GM18526 (cell line): ENCODE results near the gene OLFM4.

Source experiments
- POLR2A ChIP-seq: IDR thresholded peaks from 3 replicates; pipeline ENCODE4 v1.6.1; 2011; ENCODE audit not compliant: insufficient read length; ENCODE audit errors: extremely low read depth

Gene OLFM4

DNA sequence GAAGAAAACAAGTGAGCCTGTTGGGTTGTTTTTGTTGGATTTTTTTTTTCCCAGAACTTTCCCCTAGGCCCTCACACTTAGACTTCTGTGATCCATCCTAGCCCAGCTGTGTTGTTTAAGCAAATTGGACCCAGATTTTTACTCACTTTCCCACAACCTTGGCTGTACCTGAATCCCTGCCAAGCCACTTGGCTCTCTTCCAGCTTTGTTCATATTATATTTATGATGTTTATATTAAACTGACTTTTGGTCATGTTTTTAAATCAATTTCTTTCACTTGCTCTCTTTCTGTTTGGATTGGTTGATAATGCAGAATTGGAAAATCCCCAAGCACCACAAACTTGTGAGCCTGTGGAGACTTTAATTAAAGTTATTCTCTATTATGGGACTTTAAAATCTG lies 16.6 kb downstream of the OLFM4 start:
- no peak for TF ChIP-seq POLR2A

DNA sequence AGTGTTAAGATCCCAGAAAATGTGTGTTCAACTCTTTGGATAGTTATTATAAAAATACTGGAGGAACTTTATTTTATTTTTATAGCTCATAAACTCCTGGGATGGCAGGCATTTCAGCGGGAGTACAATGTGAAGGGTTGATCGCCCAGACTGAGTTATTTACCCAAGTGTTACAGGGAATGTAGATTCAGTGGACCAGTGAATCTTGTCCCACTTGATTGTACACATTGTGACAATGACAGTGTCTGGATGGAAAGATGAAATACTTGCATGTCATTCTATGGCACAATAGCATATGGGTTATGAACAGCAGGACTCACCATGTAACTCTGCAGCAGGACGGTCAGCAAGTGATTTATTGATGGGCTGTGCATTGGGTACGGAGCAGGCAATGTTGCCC lies 20.3 kb downstream of the OLFM4 start:
- no peak for TF ChIP-seq POLR2A

DNA sequence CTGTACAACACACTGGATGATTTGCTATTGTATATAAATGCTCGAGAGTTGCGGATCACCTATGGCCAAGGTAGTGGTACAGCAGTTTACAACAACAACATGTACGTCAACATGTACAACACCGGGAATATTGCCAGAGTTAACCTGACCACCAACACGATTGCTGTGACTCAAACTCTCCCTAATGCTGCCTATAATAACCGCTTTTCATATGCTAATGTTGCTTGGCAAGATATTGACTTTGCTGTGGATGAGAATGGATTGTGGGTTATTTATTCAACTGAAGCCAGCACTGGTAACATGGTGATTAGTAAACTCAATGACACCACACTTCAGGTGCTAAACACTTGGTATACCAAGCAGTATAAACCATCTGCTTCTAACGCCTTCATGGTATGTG lies 21.5 kb downstream of the OLFM4 start:
- no peak for TF ChIP-seq POLR2A

DNA sequence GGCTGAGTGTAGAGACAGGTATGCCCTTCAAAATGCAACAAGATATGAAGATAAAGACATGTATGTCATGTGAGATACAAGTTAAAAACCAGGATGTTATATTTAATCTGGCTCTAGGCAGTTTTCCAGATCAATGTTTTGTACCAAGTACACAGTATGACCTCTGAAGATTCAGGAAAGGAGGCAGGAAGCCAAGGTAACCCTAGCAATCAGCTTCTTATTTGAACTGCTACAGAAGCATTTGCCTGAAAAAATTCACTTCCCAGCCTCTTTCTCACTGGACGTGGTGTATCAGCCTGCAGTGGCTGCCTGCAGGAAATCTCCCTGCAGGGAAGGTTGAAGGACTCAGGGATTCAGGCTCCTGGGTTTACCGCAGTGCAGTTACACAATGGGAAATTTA lies 24.1 kb downstream of the OLFM4 start:
- TF ChIP-seq POLR2A, result no peak

DNA sequence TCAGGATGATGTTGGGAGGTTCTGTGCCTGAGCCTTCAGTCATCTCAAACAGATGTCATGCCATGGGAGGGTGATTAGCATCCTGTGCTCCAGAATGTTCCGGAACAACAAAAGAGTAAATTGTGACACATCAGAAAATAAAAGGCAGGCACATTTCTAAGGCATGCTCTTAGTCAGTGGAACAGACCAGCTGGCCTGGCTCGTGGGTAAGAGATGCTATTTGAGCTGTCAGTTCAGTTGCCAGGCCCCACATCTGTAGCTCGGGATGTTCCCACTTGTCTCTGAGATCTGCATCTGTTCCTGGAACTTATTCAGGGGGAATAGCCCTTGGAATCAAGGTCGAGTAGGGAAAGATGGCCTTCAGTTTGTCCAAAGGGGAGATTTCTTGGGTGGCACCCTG lies 26.0 kb downstream of the OLFM4 start:
- TF ChIP-seq POLR2A, result no peak

DNA sequence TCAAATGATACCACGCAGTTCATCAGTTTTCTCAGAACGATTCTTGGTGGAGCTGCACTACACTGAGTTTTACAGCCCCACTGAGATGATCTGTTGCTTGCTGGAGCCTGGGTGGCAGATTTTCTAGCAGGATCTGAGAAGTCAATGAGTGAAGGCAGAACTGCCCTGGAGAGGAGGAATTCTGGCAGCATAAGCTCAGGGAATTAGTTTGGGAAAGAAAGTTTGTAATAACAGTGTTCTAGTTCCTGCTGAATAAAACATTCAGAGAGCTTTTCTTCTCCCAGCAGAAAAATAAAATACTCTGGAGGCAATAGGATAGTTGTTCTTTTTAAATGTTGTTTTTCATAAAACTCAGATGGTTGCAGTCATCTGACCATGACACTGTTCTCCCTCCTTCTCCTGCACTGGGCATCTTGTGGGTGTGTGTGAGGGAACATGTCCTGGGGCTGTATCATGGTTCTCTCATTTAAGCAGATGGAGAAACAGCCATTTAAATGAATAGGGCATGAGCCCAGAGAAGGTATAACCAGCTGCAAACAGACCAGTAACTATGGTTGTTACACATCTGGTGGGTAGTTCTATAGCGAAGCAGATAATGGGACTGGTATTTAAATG lies 29.6 kb downstream of the OLFM4 start:
- no peak for TF ChIP-seq POLR2A

DNA sequence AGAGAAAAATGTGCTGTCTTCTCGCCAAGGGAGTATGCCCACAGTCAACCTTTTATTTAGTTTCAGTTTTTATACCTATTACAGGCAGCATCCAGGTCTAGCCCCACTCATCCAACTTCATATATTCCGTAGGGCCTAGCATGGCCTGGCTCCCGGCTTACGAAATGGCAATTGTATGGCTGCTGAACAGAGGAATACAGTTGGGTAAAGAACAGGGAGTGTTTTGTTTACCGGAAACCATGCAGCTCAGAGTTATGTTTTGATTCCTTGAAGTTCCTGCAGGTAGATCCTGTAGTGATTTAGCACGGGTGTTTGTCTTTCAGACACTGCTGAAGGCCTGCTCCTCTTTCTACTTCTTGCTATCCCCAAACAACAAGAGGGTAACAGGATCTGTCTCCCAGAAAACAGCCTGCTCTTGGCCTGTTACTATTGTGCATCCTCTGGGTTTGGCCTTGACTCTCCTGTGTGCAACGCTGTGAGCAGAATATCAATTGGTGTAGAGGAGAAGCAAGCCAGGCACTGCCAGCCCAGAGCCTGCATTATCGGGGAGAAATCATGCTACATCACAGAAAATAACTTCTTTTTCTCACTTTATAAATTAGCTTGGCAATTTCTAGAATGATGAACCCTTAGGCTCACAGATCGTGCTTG lies 32.4 kb downstream of the OLFM4 start:
- no peak for TF ChIP-seq POLR2A

DNA sequence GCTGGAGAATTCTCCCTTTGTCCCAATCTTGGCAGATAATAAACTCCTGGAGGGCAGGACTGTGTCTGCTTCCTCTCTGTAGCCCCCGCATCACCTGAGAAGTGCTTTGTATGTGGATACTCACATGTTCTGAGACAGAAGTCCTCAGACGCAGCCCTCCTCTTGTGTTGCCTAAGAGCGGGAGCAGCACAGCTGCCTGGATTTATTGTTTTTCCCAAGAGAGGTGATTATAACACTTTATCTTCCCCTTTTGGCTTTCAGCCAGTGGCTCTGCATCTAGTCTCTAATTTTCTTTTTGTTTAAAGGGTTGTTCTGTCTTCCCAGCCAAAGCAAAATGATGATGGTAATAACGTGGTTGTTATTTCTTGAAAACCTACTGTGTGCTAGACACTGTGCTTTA lies 36.1 kb downstream of the OLFM4 start:
- no peak for TF ChIP-seq POLR2A

DNA sequence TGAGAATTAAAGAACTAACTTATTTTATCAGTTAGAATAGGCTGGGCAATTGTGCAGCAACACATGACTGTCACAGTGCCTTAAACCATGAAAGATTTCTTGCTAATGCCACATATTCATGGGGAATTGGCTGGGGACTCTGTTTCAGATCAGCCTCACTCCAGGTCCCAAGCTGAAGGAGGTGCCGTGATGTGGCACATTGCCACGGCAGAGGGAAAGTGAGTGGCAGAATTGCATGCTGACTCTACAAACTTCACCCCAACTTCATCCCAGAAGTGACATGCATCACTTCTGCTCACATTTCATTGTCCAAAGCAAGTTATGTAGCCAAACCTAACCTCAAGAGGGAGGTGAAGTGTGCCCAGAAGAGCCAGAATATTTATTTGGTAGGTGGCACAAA lies 37.8 kb downstream of the OLFM4 start:
- TF ChIP-seq POLR2A, result no peak

DNA sequence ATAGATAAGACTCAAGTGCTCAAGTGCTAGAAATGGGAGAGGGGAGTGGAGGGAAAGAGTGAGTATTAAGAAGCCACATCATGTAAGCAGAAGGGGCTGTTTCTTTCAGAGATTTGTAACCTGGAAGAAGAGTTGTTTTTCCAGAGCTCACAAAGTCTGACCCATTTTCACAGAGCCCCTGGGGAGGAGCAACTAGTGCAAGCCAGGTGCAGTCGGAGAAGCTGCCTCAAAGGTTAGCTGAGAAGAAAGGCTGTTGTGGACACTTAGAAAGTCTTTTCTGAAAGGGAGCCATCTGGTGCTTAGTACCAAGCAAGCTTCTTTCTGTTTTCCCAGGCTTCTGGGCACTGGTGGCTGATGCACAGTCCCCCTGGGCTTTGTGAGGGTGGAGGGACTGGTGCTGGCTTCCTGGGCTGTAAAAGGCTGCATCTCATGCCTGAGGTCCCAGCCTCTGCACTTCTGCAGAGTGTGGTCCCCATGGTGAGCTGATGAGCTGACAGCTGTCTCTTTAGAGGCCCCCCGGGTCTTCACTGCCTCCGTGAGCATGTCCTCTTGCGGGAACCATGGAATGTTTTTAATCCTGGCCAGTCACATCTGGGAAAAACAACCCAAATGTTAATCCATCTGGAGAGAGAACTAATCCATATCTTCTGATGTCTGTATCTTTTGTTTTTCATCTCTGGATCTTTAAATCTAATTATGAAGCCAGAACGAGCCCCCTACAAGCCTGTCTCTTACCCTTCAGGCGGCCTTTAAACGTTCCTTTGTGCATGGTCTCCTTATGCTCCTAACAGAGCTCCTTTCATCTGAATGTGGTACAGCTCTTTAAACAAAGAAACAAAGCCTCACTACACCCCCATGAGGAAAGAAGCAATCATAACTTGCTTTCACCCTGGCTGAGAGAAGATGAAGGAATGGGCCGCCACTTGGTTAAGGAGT lies 40.2 kb downstream of the OLFM4 start:
- no peak for TF ChIP-seq POLR2A

DNA sequence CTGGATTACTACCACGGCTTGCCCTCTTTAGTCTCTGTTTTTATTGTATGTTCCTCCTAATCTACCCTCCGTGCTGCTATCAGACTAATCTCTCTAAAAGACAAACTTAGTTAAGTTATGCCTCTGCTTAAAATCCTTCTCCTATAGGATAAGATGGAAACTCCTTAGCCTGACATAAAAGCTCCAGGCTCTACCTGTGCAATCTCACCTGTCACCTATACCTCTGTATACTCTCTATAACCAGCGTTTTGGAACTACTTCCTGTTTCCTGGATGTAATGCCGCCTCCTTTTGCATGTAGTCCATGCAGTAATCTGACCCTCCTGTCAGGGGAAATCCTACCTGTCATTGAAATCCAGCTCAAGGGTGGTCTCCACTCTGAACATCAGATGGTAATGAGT lies 41.2 kb downstream of the OLFM4 start:
- no peak for TF ChIP-seq POLR2A

DNA sequence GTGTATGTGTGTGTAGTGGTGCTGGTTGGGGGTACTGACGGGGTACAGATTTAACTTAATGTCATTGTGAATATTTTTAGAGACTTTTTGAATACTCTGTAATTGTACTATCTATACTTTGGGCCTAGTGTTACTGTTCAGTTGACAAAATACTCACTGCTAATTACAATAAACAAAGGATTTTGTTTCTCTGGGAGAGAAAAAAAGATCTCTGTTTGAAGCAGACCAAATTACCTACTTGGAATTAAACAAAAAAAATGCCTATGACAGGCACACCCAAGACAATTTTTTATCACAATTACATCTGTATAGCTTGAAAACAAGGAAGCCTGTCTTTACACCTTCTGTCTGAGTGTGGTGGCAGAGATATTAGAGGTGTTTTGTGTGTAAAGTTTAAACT lies 45.1 kb downstream of the OLFM4 start:
- TF ChIP-seq POLR2A, result no peak

DNA sequence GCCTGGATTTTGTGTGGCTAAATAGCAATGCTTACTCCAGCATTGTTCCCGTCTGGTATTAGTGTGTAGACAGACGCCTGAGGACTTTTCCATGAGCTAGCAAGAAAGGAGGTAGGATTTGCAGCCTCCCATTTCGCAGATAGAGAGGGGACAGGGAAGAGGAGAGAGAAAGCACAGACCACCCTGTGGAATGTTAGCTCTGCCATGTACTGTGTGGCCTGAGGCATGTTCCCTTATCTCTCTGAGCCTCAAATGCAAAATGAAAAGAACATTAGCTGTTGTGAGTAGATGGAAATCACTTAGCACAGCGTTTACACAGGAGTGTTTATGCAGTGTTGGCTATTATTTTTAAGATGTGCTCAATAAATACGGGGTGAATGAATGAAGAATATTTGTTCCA lies 45.5 kb downstream of the OLFM4 start:
- TF ChIP-seq POLR2A, result no peak

DNA sequence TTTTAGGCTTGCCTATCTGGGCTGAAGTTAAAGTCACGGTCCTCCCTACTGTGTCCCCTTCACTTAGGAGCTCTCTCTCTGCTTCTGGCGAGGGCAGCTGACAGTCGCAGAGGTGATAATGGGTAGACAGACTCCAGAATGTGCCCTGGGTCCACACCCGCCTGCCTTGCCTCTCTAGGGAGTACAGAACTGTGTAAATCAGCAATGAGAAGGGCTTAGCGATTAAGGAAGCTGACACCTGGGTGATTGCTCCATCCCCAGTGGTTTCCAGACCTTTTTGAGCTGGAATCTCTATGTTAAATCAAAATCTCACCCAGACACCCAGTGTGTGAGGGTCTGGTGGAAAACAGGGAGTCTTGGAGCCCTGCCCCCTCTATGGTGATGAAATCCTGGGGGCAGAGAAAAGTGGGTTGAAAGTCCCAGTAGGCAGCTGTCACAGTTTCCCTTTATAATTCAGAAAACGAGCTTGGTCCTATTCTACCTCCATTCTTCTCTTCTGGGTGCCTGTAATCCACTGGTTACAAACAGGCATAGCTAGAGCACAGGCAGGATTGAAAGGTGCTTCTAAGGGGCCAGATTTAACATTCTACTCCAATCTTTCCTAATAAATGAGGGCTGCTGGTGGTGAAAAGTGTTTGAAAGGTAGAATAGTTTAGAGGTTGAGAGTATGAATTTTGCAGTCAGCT lies 46.9 kb downstream of the OLFM4 start:
- no peak for TF ChIP-seq POLR2A

DNA sequence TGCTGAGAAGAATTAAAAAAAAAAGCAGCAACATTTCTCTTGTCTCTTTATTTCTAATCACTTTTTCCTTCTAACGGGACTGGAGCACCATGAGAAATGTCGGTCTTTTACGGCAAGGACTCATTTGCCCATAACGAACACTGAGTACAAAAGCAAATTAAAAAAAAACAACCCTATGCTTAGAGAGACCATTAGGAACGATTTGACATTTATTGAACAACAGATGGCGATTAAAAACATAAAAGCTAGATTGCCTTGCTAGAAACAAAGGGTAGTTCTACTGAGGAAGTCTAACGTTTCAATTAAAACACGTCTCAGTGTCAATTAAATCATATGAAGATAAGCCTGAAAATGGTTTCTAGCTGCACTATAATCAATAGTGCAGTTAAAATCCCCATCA lies 51.1 kb downstream of the OLFM4 start:
- no peak for TF ChIP-seq POLR2A

DNA sequence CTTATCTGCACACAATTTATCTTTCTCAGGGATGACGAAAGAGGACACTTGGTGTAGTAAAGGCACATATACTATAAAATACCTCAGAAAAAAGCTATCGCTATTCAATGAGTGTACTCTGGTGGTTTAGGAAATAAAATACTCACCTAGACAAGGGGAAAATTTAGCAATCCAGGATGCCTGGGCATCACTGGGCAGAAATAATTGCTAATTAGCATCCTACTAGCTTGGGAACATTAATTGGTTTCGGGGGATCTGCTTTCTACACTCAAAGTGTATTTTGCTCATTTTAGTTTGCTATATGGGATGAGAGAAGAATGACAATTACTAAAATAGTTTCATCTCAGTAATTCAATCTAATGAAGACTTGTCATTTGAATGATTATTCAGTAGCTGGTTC lies 60.3 kb downstream of the OLFM4 start:
- no peak for TF ChIP-seq POLR2A

DNA sequence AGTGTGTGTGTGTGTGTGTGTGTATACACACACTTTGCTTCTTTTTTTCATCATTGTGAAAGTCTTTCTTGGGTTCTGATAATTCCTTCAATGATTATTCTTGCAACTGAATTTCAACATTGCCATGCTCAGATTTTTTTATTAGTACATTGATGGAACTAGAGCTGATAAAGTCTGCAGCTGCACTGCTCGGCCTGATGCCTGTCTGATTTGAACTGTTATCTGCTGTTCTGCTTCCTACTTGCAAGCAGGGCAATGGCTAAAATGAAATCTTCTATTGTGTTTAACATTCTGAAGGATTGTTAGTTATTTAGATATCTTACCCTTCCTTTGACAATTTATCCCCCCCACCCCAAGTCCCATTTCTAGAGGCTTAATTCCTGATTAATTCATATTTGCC lies 61.3 kb downstream of the OLFM4 start:
- no peak for TF ChIP-seq POLR2A
